HG02840 (cell line): ENCODE measurements around the gene ATP9B.
"Not testable (repeated sequence)": the region's sequence is repeated elsewhere in the genome, so short reads cannot be mapped to it uniquely, and the experiment has no call there.

Experiments used
- ATAC-seq: cut with Tn5 transposase; IDR thresholded peaks from one replicate; pipeline ENCODE4 v1.9.1; 2021; ENCODE audit warnings: mild to moderate bottlenecking, moderate library complexity, moderate number of reproducible peaks; ENCODE audit not compliant: unreplicated experiment, low FRiP score

The ATP9B gene

GRCh38 chr18:79223431-79223830 lies 154.2 kb downstream of the ATP9B start:
- ATAC-seq, result no peak

GRCh38 chr18:79224381-79224780 lies 155.2 kb downstream of the ATP9B start:
- ATAC-seq, result no peak

GRCh38 chr18:79227621-79228020 lies 158.4 kb downstream of the ATP9B start:
- ATAC-seq, result no peak

GRCh38 chr18:79229431-79229830 lies 160.2 kb downstream of the ATP9B start:
- ATAC-seq, result no peak

GRCh38 chr18:79234438-79234837 lies 165.2 kb downstream of the ATP9B start:
- no peak for ATAC-seq

- ATAC-seq, result no peak
Measured at GRCh38 chr18:79239631-79240030, 170.4 kb downstream of the ATP9B start.

GRCh38 chr18:79241755-79242154 lies 172.6 kb downstream of the ATP9B start:
- no peak for ATAC-seq

GRCh38 chr18:79242246-79242645 lies 173.1 kb downstream of the ATP9B start:
- no peak for ATAC-seq

GRCh38 chr18:79245517-79246001 lies 176.4 kb downstream of the ATP9B start:
- ATAC-seq, result no peak

GRCh38 chr18:79246309-79247108 lies 177.3 kb downstream of the ATP9B start:
- ATAC-seq, result peak; percentile 85

DNA sequence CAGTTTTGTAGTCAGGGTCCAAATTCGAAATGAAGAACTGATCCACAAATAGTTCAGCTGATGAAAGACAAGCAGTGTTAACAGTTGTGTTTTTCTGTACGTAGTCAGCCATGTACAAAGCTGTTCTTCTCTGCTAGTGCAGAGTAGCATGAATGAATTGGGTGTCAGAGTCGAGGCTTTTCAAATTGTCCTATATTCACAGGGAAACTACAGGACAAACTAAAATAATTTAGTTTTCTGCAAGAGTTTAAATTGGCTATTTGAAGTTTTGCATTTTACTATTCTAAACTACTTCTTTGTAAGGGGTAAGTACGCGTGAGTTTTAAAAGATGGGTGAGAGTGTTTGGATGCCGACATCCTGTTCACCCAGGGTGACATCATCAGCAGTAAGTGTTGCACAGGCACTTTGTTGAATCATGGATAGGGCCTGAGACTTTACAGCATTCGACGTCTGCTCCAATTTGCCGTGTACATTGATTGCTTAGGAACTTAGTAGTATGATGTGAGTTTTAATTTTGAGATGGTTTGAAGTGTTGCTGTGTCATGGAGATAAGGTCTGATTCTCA lies 179.4 kb downstream of the ATP9B start:
- ATAC-seq, result no peak

GRCh38 chr18:79250301-79250981 lies 181.2 kb downstream of the ATP9B start:
- ATAC-seq, result no peak

DNA sequence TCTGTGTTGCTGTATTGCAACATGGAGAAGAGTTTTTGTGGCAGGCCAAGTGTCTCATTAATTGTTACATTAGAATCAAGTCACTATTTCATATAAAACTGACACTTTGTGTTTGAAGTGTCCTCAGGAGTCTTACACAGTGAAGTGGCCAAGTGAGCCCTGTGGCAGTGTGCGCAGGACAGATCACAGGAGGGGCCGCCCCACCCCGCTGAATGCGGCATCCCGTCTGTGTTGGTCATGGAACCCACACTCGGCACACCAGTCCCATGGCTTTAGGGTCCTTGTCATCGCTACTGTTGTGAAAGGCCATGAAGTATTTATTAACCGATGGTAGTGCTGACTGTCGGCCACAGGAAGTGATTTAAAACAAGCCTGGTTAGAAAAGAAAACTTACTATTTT lies 181.8 kb downstream of the ATP9B start:
- ATAC-seq, result no peak

DNA sequence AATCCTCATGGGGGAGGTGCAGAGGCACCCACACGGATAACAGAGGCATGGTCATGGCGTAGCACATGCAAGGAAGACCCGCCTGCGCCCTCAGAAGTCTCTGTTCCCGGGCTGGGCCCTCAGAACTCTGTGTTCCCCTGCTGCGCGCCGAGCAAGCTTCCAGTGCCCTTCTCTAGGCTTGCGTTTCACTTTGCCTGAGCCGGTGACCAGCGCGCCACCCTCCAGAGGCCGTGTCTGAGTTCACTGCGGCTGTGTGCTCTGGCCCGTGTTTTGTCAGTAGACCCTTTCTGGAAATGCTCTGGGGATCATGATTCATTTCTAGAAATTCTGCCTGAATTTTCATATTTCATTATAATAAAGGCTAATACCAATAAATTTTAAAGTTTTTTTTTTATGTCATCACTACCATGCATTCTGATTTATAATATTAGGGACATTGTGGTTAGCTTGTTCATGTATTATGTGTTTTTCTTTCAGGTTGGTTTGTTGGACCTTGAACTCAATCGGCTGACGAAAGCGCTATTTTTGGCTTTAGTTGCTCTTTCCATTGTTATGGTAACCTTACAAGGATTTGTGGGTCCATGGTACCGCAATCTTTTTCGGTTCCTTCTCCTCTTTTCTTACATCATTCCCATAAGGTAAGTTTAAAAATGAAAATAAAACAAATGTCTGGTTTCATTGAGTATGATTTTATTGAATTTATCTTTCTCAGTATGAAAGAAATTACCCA lies 183.9 kb downstream of the ATP9B start:
- ATAC-seq, result no peak

GRCh38 chr18:79257480-79257879 lies 188.3 kb downstream of the ATP9B start:
- ATAC-seq, result no peak

DNA sequence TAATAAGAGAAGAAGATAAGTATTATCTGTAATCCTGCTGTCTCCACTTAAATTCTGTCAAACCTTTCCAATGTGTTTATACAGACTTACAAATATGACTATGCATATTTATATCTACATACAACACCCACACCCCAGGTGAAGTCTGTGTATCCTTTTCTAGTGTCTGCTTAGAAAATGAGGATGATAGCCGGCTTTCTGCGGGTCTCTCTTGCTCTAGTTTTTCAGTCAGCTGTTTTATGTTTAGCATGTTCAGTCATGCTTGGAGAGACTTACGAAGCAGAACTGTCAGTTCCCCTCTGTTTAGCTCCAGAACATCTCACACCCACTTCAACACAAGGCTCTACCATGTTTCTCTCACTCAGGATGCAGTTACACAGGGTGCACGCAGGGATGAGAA lies 189.3 kb downstream of the ATP9B start:
- ATAC-seq, result no peak

DNA sequence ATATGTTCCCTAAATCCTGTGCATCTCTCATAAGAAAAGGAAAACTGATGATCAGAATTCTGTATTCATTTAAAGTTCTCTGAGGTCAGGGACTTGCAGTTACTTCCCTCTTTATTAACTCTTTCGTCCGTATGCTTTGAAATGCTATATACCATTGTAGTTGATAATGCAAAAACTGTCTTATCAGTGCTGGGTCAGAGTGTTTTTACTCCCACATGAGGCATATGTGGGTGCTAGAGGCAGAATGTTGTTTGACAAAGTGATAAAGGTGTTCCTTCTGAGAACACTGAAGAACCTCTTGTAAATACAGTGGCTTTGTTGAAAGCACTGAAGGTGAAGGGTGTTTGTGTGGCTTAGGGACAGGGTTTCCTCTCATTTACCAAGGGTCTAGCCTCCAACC lies 190.0 kb downstream of the ATP9B start:
- ATAC-seq, result no peak

DNA sequence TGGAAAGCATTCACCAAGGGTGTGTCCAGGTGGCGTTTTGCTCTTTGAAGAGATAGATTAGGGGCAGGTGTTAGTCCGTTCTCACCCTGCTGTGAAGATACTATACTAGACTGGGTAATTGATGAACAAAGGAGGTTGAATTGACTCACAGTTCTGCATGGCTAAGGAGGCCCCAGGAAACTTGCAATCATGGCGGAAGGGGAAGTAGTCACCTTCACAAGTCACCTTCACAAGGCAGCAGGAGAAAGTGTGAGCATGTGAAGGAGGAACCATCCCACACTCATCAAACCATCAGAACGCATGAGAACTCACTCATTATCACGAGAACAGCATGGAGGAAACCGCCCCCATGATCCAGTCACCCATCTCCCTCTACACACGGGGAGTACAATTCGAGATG lies 190.8 kb downstream of the ATP9B start:
- no peak for ATAC-seq

DNA sequence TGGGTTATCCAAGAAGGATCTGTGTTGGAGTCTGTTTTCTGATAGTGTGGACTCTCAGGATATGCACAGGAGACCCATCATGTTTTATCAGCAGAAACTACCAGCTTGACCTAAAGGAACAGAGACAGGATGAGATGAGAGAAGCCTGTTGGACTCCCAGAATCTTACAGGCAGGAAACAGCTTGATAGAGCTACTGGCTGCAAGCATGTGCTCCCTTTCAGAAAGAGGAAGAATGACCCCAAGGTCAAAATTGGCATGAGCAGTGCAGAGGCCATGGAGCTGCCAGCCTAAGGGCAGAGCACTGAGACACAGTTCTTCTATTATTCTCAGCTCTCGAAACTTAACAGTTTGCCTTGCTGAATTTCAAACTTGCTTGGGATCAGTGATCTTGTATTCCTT lies 191.3 kb downstream of the ATP9B start:
- no peak for ATAC-seq

DNA sequence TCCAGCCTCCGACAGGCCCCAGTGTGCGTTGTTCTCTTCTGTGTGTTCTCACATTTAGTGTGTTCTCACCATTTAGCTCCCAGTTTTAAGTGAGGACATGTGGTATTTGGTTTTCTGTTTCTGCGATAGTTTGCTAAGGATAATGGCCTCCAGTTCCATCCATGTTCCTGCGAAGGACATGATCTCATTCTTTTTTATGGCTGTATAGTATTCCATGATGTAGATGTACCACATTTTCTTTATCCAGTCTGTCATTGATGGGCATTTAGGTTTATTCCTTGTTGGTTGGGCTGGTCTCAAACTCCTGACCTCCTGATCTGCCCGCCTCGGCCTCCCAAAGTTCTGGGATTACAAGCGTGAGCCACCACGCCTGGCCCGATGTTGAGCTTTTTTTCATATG lies 195.9 kb downstream of the ATP9B start:
- not testable (repeated sequence) for ATAC-seq

- not testable (repeated sequence) for ATAC-seq
Measured at GRCh38 chr18:79271812-79272211, 202.6 kb downstream of the ATP9B start.
